Measurements from ENCODE around the gene OTOS.

DNA sequence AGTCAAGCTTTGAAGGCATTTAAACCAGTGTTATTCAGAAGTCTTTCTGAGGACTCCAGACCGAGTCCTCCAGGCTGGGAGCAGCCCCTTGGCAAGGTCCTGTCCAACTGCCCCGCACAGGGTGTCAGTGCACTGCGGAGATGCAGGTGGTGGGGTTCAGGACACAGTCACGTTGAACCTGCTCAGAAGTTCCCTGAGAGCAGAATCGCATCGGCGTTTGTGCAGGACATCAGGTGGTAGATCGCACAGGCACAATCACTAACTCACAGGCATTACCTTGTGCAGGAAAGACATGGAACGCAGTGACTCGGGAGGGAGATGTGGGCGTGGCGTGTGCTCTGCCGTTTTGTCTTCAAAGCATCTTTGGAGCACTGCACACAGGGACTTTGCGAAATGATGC lies 14.7 kb downstream of the OTOS start:
- no peak for TF ChIP-seq SP1 (IDR thresholded peaks at IDR 0.05; ENCODE audit: low read depth)
- TF ChIP-seq JUND (IDR thresholded peaks at IDR 0.05) = no peak
- TF ChIP-seq, protein P1, sequence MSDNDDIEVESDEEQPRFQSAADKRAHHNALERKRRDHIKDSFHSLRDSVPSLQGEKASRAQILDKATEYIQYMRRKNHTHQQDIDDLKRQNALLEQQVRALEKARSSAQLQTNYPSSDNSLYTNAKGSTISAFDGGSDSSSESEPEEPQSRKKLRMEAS (IDR thresholded peaks at IDR 0.05) = no peak
- TF ChIP-seq, protein P2, sequence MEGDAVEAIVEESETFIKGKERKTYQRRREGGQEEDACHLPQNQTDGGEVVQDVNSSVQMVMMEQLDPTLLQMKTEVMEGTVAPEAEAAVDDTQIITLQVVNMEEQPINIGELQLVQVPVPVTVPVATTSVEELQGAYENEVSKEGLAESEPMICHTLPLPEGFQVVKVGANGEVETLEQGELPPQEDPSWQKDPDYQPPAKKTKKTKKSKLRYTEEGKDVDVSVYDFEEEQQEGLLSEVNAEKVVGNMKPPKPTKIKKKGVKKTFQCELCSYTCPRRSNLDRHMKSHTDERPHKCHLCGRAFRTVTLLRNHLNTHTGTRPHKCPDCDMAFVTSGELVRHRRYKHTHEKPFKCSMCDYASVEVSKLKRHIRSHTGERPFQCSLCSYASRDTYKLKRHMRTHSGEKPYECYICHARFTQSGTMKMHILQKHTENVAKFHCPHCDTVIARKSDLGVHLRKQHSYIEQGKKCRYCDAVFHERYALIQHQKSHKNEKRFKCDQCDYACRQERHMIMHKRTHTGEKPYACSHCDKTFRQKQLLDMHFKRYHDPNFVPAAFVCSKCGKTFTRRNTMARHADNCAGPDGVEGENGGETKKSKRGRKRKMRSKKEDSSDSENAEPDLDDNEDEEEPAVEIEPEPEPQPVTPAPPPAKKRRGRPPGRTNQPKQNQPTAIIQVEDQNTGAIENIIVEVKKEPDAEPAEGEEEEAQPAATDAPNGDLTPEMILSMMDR (IDR thresholded peaks at IDR 0.05 in 2 of 3, conservative IDR thresholded peaks at IDR 0.05 in 1 of 3; ENCODE audit: borderline replicate concordance in 1 of 3, insufficient read depth in 1 of 3, low read depth in 2 of 3, low read length in 2 of 3) = no peak
- TF ChIP-seq ZNF274 (IDR thresholded peaks at IDR 0.05; ENCODE audit: low read depth, low read length) = no peak
- TF ChIP-seq EZH2phosphoT487 (IDR thresholded peaks at IDR 0.05; ENCODE audit: borderline replicate concordance) = no peak
- TF ChIP-seq YY1 (IDR thresholded peaks at IDR 0.05; ENCODE audit: extremely low read depth, insufficient replicate concordance, low read depth, low read length) = no peak
- TF ChIP-seq CEBPB (IDR thresholded peaks at IDR 0.05; ENCODE audit: low read depth) = no peak
- no peak for TF ChIP-seq ELF1 (IDR thresholded peaks at IDR 0.05; ENCODE audit: borderline replicate concordance, low read depth)
- no peak for TF ChIP-seq POLR2AphosphoS5 (IDR thresholded peaks at IDR 0.05; ENCODE audit: low read depth, low read length)
- TF ChIP-seq POLR2A (IDR thresholded peaks at IDR 0.05; ENCODE audit: borderline replicate concordance, extremely low read depth, insufficient read depth, insufficient read length) = no peak
- TF ChIP-seq TCF7L2 (IDR thresholded peaks at IDR 0.05; ENCODE audit: borderline replicate concordance, extremely low read depth, insufficient read depth, insufficient read length) = no peak
- TF ChIP-seq, protein P3, sequence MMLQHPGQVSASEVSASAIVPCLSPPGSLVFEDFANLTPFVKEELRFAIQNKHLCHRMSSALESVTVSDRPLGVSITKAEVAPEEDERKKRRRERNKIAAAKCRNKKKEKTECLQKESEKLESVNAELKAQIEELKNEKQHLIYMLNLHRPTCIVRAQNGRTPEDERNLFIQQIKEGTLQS (IDR thresholded peaks at IDR 0.05) = no peak

Data from HCT116 (cell line).